OCI-M2 (cell line): ENCODE measurements around the gene MYDGF.

Experiments used
- DNase-seq: peaks from one replicate; lab custom pipeline; 2025; ENCODE audit not compliant: unreplicated experiment; lab: John Stamatoyannopoulos, UW

MYDGF gene

GRCh38 chr19:4676955-4677731 lies 7.0 kb upstream of the MYDGF start:
- no peak for DNase-seq

GRCh38 chr19:4675346-4675745 lies 5.2 kb upstream of the MYDGF start:
- DNase-seq = no peak

- no peak for DNase-seq
These were observed 3.6 kb upstream of the MYDGF start for GRCh38 chr19:4673726-4674125.

- DNase-seq = no peak
These were observed 3.1 kb upstream of the MYDGF start for GRCh38 chr19:4673216-4673615.

DNA sequence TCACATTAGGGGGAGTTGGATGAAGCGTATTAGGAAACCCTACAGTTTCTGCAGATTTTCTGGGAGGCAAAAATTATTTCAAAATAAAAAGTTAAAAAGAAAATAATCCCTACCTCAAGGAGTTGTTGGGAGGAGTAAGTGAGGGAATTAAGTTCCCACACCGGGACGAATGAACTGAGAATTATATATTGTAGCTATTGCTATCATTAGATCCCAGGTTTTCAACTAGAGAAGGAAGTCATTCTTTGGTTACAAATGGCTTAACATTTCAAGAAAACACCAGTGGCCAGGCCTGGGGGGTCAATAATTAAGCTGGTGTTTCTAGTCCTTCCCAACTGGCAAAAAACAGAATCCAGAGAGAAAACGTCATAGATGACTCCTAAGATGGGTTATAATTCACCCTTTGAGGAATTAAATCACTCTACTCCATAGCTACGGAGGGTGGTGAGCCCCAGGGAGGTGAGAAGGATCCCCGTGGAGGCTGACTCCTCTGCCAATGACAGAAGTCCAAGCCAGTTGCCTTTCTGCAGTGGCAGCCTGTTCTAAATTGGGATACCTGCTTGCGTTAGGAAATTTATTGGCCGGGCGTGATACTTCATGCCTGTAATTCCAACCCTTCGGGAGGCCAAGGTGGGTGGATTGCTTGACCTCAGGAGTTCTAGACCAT lies 1.2 kb upstream of the MYDGF start:
- no peak for DNase-seq

DNA sequence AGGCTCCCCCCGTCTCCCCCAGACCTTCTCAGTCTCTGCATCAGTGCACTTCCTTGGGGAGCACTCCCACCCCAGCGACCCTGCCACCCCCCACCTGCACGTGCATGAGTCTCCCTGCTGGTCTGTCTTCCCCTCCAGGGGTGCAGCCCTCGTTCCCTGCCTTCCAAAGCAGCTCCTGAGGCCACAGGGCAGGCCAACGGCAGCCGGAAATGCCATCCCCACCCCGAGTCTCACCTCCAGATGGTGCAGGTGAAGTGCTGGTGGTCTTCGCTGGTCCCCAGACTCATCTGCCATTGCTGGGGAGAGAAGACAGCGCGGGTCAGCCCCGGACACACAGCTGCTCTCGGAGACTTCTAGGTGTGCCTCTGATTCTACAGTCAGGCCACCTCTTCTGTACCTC lies 5.5 kb downstream of the MYDGF start:
- DNase-seq = no peak

GRCh38 chr19:4662812-4663211 lies 7.3 kb downstream of the MYDGF start:
- DNase-seq = no peak

GRCh38 chr19:4662020-4662695 lies 8.0 kb downstream of the MYDGF start:
- DNase-seq = no peak

GRCh38 chr19:4660993-4661392 lies 9.1 kb downstream of the MYDGF start:
- no peak for DNase-seq

GRCh38 chr19:4660181-4660791 lies 9.9 kb downstream of the MYDGF start:
- no peak for DNase-seq

DNA sequence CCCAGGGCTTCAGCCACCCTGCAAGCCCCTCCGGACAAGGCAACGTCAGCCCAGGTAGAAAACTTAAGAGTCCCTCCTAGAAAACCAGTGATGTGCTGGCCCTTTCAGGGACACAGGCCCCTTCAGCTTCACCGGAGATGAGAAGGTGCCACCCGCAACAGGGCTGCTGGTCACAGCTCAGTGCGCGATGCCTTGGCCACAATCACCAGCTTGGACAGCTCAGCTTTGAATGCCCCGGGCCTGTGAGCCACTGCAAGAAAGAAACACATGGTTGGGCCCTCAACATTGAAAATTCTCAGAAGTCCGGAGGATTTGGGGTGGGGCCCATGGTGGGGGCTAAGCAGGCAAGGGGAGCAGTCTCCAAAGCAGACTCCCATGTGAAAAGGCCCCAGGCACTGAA lies 12.3 kb downstream of the MYDGF start:
- no peak for DNase-seq

GRCh38 chr19:4657262-4657661 lies 12.9 kb downstream of the MYDGF start:
- DNase-seq = no peak

DNA sequence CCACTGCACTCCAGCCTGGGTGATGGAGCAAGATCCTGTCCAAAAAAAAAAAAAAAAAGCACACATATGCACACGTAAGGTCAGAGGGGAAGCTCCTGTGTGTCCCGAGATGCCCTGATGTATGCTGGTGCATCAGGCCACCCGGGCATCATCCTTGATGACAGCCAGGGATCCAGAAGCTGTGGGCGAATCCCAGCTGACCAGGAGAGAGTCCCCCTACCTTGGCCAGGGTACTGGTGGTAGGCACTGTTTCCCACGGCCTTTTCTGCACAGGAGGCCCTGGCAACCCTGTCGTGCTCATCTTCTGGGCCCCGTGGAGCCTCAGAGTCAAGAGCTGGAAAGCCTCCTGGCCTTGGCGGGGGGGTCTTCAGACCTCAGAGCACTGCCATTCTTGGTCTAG lies 14.0 kb downstream of the MYDGF start:
- DNase-seq = no peak

DNA sequence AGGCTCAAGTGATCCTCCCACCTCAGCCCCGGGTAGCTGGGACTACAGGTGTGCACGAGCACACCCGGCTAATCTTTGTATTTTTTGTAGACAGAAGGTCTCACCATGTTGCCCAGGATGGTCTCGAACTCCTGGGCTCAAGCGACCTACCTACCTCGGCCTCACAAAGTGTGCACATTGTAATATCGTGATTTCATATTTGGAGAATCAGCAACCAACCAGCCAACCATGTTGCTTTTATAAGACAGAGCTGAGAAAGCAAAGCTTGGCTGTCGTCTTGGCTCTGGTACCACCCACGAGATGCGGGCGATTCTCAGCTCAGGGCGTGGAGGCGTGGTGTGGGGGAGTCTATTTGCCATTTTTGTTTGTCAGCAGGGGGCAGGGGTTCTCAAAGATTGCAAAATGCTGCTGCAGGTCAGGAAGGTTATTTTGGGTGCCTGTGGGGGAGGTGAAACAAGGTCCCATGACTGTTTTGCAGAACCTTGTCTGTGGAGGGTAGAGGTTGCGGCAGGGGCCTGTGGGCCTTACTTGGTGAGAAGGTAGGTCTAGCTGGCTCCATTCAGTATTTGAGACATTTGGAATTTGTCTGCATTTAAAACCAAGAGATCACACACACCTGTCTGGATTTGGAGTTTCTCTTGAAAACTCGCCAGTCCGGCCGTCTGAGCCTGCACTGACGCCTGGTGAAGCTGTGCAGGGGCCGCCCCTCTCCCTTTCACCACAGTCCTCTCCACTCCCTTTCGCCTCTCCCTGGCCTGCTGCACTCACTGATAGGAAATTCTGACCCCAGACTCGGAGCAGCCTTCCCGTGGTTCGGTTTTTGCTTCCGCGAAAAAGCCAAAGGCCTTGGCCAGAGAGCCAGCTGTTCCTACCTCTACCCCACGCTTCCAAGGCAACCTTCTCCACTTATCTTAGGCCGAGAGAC lies 15.4 kb downstream of the MYDGF start:
- DNase-seq = no peak

GRCh38 chr19:4653793-4654436 lies 16.2 kb downstream of the MYDGF start:
- no peak for DNase-seq

- no peak for DNase-seq
These were observed 18.1 kb downstream of the MYDGF start for GRCh38 chr19:4652075-4652474.

DNA sequence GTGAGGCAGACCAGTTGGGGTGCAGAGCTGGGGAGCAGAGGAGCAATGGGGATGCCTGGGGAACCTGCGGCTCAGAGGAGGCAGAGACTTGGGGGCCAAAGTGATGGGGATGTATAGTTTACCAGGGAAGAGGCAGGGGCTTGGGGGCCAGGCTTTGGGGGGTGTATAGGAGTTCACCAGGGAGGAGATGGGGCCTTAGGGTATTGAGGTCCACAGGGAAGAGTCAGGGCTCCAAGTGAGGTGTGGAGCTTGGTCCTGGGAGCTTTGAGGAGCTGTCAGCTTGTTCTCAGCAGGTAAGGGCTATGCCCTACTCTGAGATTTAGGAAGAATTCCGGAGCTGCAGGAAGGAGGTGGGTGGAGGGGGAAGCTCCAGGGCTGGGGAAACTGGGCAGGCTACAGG lies 20.0 kb downstream of the MYDGF start:
- no peak for DNase-seq

GRCh38 chr19:4649392-4650047 lies 20.6 kb downstream of the MYDGF start:
- DNase-seq = no peak
